H1 (cell line): ENCODE results near the gene GPR25. TPM values are rescaled to one million over a fixed set of nuclear protein-coding genes. Genes with fewer than 3 reads are reported as not detected.

Experiments
- CTCF ChIA-PET: fragments of 300-600 bp; sonication (Branson Sonifier 250); formaldehyde crosslinking; loops from one replicate; lab custom pipeline; 2021; ENCODE audit not compliant: partially characterized antibody; lab: Charles Lee
- POLR2A ChIA-PET: fragments of 300-600 bp; sonication (Branson Sonifier 250); formaldehyde crosslinking; loops from one replicate; lab custom pipeline; 2021; ENCODE audit warnings: inconsistent platforms; ENCODE audit not compliant: partially characterized antibody; lab: Charles Lee
- DNase-seq, 2 experiments: peaks; one replicate each; pipeline versions ENCODE4 v3.0.0 to v3.0.0-alpha.2; 2010 to 2022; ENCODE audit warnings: low spot score in 2 of 2, low read depth in 1 of 2, mixed read lengths in 1 of 2
- FAIRE-seq: peaks from 2 replicates; lab custom pipeline; 2011; peaks lifted over from hg19 to GRCh38; lab: Jason Lieb, UNC
- H2AFZ ChIP-seq: 2 replicates; pipeline ENCODE4 v1.8.1; 2012; ENCODE audit warnings: low read length, inconsistent platforms
- H2AK5ac ChIP-seq: 2 replicates; pipeline ENCODE4 v1.6.1; 2013; ENCODE audit warnings: low read depth, low read length
- H2BK120ac ChIP-seq: replicated peaks from 2 replicates; pipeline ENCODE3; 2013; ENCODE audit warnings: low read depth, low read length, inconsistent platforms
- H2BK12ac ChIP-seq: 2 replicates; pipeline ENCODE4 v1.6.1; 2013; ENCODE audit warnings: low read depth, low read length
- H2BK15ac ChIP-seq: 2 replicates; pipeline ENCODE4 v1.6.1; 2013; ENCODE audit warnings: low read length
- H2BK20ac ChIP-seq: 2 replicates; pipeline ENCODE4 v1.6.1; 2013; ENCODE audit warnings: low read length
- H2BK5ac ChIP-seq: 2 replicates; pipeline ENCODE4 v1.6.1; 2013; ENCODE audit warnings: low read depth, low read length
- H3K14ac ChIP-seq: 2 replicates; pipeline ENCODE4 v1.6.1; 2013; ENCODE audit warnings: inconsistent platforms; ENCODE audit not compliant: insufficient read length
- H3K18ac ChIP-seq: 2 replicates; pipeline ENCODE4 v1.6.1; 2013; ENCODE audit warnings: low read length; ENCODE audit errors: extremely low read depth
- H3K23ac ChIP-seq: 2 replicates; pipeline ENCODE4 v1.6.1; 2013; ENCODE audit warnings: inconsistent platforms; ENCODE audit not compliant: insufficient read length
- H3K23me2 ChIP-seq: 2 replicates; pipeline ENCODE4 v1.6.1; 2013; ENCODE audit warnings: low read depth, low read length
- H3K27ac ChIP-seq: 2 replicates; pipeline ENCODE4 v1.6.1; 2011; ENCODE audit warnings: low read depth, low read length, inconsistent platforms
- H3K27me3 ChIP-seq, 4 experiments: replicated peaks in 1 of 4; 1 replicate in 1 of 4; 2 replicates in 3 of 4; pipeline versions ENCODE4 v1.6.1 to v1.8.1; 2011 to 2013; ENCODE audit warnings: low read length in 3 of 4, mild to moderate bottlenecking in 3 of 4, inconsistent platforms in 2 of 4, mixed read lengths in 2 of 4, moderate library complexity in 1 of 4; ENCODE audit not compliant: control insufficient read depth in 3 of 4, insufficient read depth in 3 of 4; ENCODE audit errors: extremely low read depth in 1 of 4
- H3K36me3 ChIP-seq, 4 experiments: 2 replicates each; pipeline versions ENCODE4 v1.6.1 to v1.8.1; 2011 to 2013; ENCODE audit warnings: mild to moderate bottlenecking in 4 of 4, low read length in 3 of 4, moderate library complexity in 2 of 4, control low read depth in 1 of 4, inconsistent platforms in 1 of 4; ENCODE audit not compliant: insufficient read depth in 4 of 4, control insufficient read depth in 2 of 4
- H3K4ac ChIP-seq: replicated peaks from 2 replicates; pipeline ENCODE3; 2013; ENCODE audit warnings: low read length, low read depth, mixed read lengths, inconsistent platforms; ENCODE audit not compliant: insufficient read length
- H3K4me1 ChIP-seq, 4 experiments: replicated peaks in 1 of 4; 1 replicate in 1 of 4; 2 replicates in 3 of 4; pipeline versions ENCODE4 v1.6.1 to v1.8.1; 2011 to 2013; ENCODE audit warnings: low read length in 3 of 4, inconsistent platforms in 2 of 4, mixed read lengths in 1 of 4; ENCODE audit not compliant: insufficient read depth in 4 of 4, control insufficient read depth in 3 of 4
- H3K4me2 ChIP-seq, 2 experiments: 2 replicates each; pipeline versions ENCODE4 v1.6.1 to v1.8.1; 2011 to 2013; ENCODE audit warnings: low read depth in 2 of 2, low read length in 2 of 2, control low read depth in 1 of 2, inconsistent platforms in 1 of 2, mild to moderate bottlenecking in 1 of 2; ENCODE audit not compliant: insufficient read depth in 1 of 2
- H3K4me3 ChIP-seq, 4 experiments: fragments of 200-600, 300-600 bp in 1 of 4; sonication (generic), shearing (Covaris generic), sonication (Bioruptor Twin) in 1 of 4; 2 replicates each; pipeline versions ENCODE4 v1.5.1 to v1.8.1; 2011 to 2016; ENCODE audit warnings: low read length in 4 of 4, low read depth in 3 of 4, control low read depth in 2 of 4, inconsistent platforms in 2 of 4, mild to moderate bottlenecking in 2 of 4, mixed read lengths in 1 of 4, moderate library complexity in 1 of 4; ENCODE audit not compliant: insufficient read depth in 2 of 4; ENCODE audit errors: extremely low read depth in 1 of 4
- H3K56ac ChIP-seq: replicated peaks from 2 replicates; pipeline ENCODE3; 2013; ENCODE audit warnings: low read depth, mild to moderate bottlenecking, mixed read lengths, low read length, inconsistent platforms; ENCODE audit not compliant: insufficient read length
- H3K79me1 ChIP-seq: 2 replicates; pipeline ENCODE4 v1.6.1; 2013; ENCODE audit warnings: low read depth, low read length, control low read depth
- H3K79me2 ChIP-seq, 2 experiments: 2 replicates each; pipeline versions ENCODE4 v1.6.1 to v1.8.1; 2012 to 2013; ENCODE audit warnings: low read length in 2 of 2, mild to moderate bottlenecking in 2 of 2, inconsistent platforms in 1 of 2; ENCODE audit not compliant: insufficient read depth in 2 of 2, control insufficient read depth in 1 of 2
- H3K9ac ChIP-seq, 4 experiments: replicated peaks in 1 of 4; 1 replicate in 1 of 4; 2 replicates in 3 of 4; pipeline versions ENCODE4 v1.6.1 to v1.8.1; 2011 to 2013; ENCODE audit warnings: low read depth in 3 of 4, low read length in 3 of 4, control low read depth in 2 of 4, mild to moderate bottlenecking in 2 of 4, moderate library complexity in 2 of 4, inconsistent platforms in 1 of 4; ENCODE audit errors: extremely low read depth in 1 of 4
- H3K9me3 ChIP-seq, 2 experiments: 2 replicates each; pipeline versions ENCODE4 v1.6.1 to v1.8.1; 2012 to 2013; ENCODE audit warnings: mild to moderate bottlenecking in 2 of 2, moderate library complexity in 2 of 2, control low read depth in 1 of 2, inconsistent platforms in 1 of 2, low read depth in 1 of 2, low read length in 1 of 2, mixed read lengths in 1 of 2; ENCODE audit not compliant: insufficient read depth in 2 of 2
- H4K20me1 ChIP-seq, 2 experiments: replicated peaks in 1 of 2; 2 replicates each; pipeline versions ENCODE3 to v1.8.1; 2011 to 2013; ENCODE audit warnings: inconsistent platforms in 2 of 2, low read length in 2 of 2, mild to moderate bottlenecking in 1 of 2; ENCODE audit not compliant: insufficient read depth in 2 of 2, control insufficient read depth in 1 of 2
- H4K5ac ChIP-seq: 2 replicates; pipeline ENCODE4 v1.6.1; 2013; ENCODE audit warnings: low read length, low read depth, mixed read lengths, inconsistent platforms; ENCODE audit not compliant: insufficient read length
- H4K8ac ChIP-seq: 2 replicates; pipeline ENCODE4 v1.8.0; 2013; ENCODE audit warnings: mild to moderate bottlenecking, moderate library complexity, low read length, inconsistent platforms; ENCODE audit not compliant: insufficient read depth; ENCODE audit errors: extremely low read depth
- H4K91ac ChIP-seq: replicated peaks from 2 replicates; pipeline ENCODE3; 2013; ENCODE audit warnings: low read length, mixed read lengths, inconsistent platforms; ENCODE audit not compliant: insufficient read length
- EGR1 ChIP-seq: IDR thresholded peaks from 2 replicates; pipeline ENCODE4 v1.6.1; 2011; ENCODE audit warnings: low read depth, low read length, borderline replicate concordance
- EZH2 ChIP-seq: fragments of 200-600 bp; sonication (generic); IDR thresholded peaks from 2 replicates; pipeline ENCODE4 v1.7.1; 2012; ENCODE audit warnings: low read depth, mild to moderate bottlenecking, moderate library complexity, low read length, inconsistent platforms; ENCODE audit not compliant: severe bottlenecking
- GTF2F1 ChIP-seq: IDR thresholded peaks from 2 replicates; pipeline ENCODE4 v1.6.1; 2012; ENCODE audit warnings: low read depth, low read length, improper control_type of control experiment, borderline replicate concordance
- JUN ChIP-seq: IDR thresholded peaks from 2 replicates; pipeline ENCODE4 v1.6.1; 2011; ENCODE audit warnings: low read depth, mild to moderate bottlenecking, improper control_type of control experiment, low read length
- MAFK ChIP-seq: IDR thresholded peaks from 2 replicates; pipeline ENCODE4 v1.6.1; 2012; ENCODE audit warnings: low read depth, mild to moderate bottlenecking, improper control_type of control experiment, low read length
- MAX ChIP-seq: IDR thresholded peaks from 2 replicates; pipeline ENCODE4 v1.6.1; 2012; ENCODE audit warnings: inconsistent platforms
- POLR2AphosphoS5 ChIP-seq: IDR thresholded peaks from 2 replicates; pipeline ENCODE4 v1.6.1; 2011; ENCODE audit warnings: low read depth, low read length
- SP2 ChIP-seq: IDR thresholded peaks from 2 replicates; pipeline ENCODE4 v1.6.1; 2012; ENCODE audit warnings: mild to moderate bottlenecking, low read length, inconsistent platforms
- TAF1 ChIP-seq: IDR thresholded peaks from 2 replicates; pipeline ENCODE4 v1.6.1; 2011; ENCODE audit warnings: mild to moderate bottlenecking, low read depth, low read length
- TAF7 ChIP-seq: optimal IDR thresholded peaks from 2 replicates; pipeline ENCODE3; 2011; ENCODE audit warnings: low read depth, mild to moderate bottlenecking, inconsistent platforms, low read length, moderate library complexity, borderline replicate concordance
- WGBS, 2 experiments: shearing (Covaris generic) in 1 of 2; methylation state at CpG; one replicate each; pipeline versions ENCODE4 v1.1.6 to v1.1.7; 2013 to 2015; ENCODE audit warnings: low lambda C conversion rate in 2 of 2, mixed read lengths in 2 of 2, inconsistent platforms in 1 of 2, low coverage in 1 of 2, missing lambda C conversion rate in 1 of 2; ENCODE audit not compliant: insufficient replicate concordance in 2 of 2, insufficient coverage in 1 of 2, insufficient read length in 1 of 2; ENCODE audit errors: extremely low coverage in 1 of 2, missing lambda C conversion rate in 1 of 2; 5-methylcytosine and 5-hydroxymethylcytosine counted together
- polyA plus RNA-seq, 7 experiments: library from polyadenylated mRNA; depleted of rRNA in 3 of 7; stranded (reverse) in 5 of 7; unstranded in 2 of 7; fragments of >200 nt in 5 of 7; fragments of 200-250 nt in 2 of 7; gene quantifications; 1 replicate in 5 of 7; 2 replicates in 1 of 7; 4 replicates in 1 of 7; pipeline versions ENCODE4 v1.2.1 to v1.2.3, GENCODE V29; 2011 to 2013; ENCODE audit warnings: missing spikeins in 2 of 7, mixed read lengths in 2 of 7
- total RNA-seq: library from RNA; stranded (reverse); fragmentation: NEBNext Ultra II Directional; extraction: Animal tissue kit (Norgen Biotek cat#: 25700); gene quantifications from 2 replicates; pipeline ENCODE4 v1.2.1, GENCODE V29; 2021
- TF ChIP-seq, protein P1 (sequence below): IDR thresholded peaks from 2 replicates; pipeline ENCODE4 v1.6.1; 2012; ENCODE audit warnings: low read length, inconsistent platforms

The GPR25 gene
- total and polyA plus RNA-seq, 2 of the 8 experiments (the other 6 are each of a cell fraction or from before 2014, with no cell fraction given): not detected

GRCh38 chr1:200885623-200886402, 13.0 kb downstream of the GPR25 start:
- no peak for FAIRE-seq
- TF ChIP-seq JUN (no peak), EZH2 (no peak), GTF2F1 (no peak), TAF1 (no peak), MAX (no peak), SP2 (no peak), POLR2AphosphoS5 (no peak), EGR1 (no peak), MAFK (no peak), TAF7 (no peak)
- TF ChIP-seq, protein P1, sequence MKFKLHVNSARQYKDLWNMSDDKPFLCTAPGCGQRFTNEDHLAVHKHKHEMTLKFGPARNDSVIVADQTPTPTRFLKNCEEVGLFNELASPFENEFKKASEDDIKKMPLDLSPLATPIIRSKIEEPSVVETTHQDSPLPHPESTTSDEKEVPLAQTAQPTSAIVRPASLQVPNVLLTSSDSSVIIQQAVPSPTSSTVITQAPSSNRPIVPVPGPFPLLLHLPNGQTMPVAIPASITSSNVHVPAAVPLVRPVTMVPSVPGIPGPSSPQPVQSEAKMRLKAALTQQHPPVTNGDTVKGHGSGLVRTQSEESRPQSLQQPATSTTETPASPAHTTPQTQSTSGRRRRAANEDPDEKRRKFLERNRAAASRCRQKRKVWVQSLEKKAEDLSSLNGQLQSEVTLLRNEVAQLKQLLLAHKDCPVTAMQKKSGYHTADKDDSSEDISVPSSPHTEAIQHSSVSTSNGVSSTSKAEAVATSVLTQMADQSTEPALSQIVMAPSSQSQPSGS: no peak

More at GRCh38 chr1:200885623-200886402, 13.0 kb downstream of the GPR25 start:
- Histone ChIP-seq H2BK5ac (no peak overlapping the region), H3K27ac (no peak overlapping the region), H2AK5ac (no peak overlapping the region), H2BK120ac (no peak overlapping the region), H3K4ac (no peak overlapping the region), H4K91ac (no peak overlapping the region), H3K27me3 (no peaks in the 10 kb centered on the region), H4K5ac (no peak overlapping the region), H3K56ac (no peak overlapping the region), H3K4me2 (no peak overlapping the region), H4K20me1 (no peaks in the 10 kb centered on the region), H3K9ac (no peak overlapping the region), H3K4me3 (no peak overlapping the region), H3K23ac (no peak overlapping the region), H3K36me3 (no peaks in the 10 kb centered on the region), H3K9me3 (no peaks in the 10 kb centered on the region), H3K79me1 (no peaks in the 10 kb centered on the region), H3K4me1 (peaks cover 3 to 15% (median 10%) of the 10 kb centered on the region in 4 experiments), H2AFZ (no peak overlapping the region), H3K14ac (no peak overlapping the region), H2BK15ac (no peak overlapping the region), H3K18ac (no peak overlapping the region), H4K8ac (no peak overlapping the region), H2BK12ac (no peak overlapping the region), H2BK20ac (no peak overlapping the region), H3K79me2 (no peaks in the 10 kb centered on the region), H3K23me2 (no peaks in the 10 kb centered on the region)
- CTCF ChIA-PET: interaction anchor here (0.6 kb wide), 1 partner anchor 237 kb away, joined by 4 read pairs; no protein-coding TSS in a partner anchor
- DNase-seq: no peak
- 84% methylated on average over 6 of the region's 6 CpGs; no CpG with 5 or more reads in 1 of the 2 experiments for WGBS, 2 experiments
- POLR2A ChIA-PET: interaction anchor here (0.9 to 1.2 kb wide), 2 partner anchors 8 to 12 kb away, joined by 3 to 5 read pairs; no protein-coding TSS in a partner anchor
